Esophagus squamous epithelium (tissue), 4 donors: ENCODE data around the gene FUT9.

Experiments
- CTCF ChIP-seq, 6 experiments: fragments of 450-650 bp in 4 of 6; fragments of 200-600 bp in 2 of 6; sonication (generic) in 2 of 6; IDR thresholded peaks; one replicate each; pipeline ENCODE4 v1.5.1; 2016 to 2019; ENCODE audit warnings: antibody characterized with exemption in 6 of 6, mild to moderate bottlenecking in 4 of 6, moderate library complexity in 4 of 6
- POLR2A ChIP-seq, 4 donors: fragments of 450-650 bp; IDR thresholded peaks; one replicate each; pipeline ENCODE4 v1.6.1; 2017; ENCODE audit warnings: antibody characterized with exemption in 4 of 4, mild to moderate bottlenecking in 4 of 4, moderate library complexity in 3 of 4

DNA sequence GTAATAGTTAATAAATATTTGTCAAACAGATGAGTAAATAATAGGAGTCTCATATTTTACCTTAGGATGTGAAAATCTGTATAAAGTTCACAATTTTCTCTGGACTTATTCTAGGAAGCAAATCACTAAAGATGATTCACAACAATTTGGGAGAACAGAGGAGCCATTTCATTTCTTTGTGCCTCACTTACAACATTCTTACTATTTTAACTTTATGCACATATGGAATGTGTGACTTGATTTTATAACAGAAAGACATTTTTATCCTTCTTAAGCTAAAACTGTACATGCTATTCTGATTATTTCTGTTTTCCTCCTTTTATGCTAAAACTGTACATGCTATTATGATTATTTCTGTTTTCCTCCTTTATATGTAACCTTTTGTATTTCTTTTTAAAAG is 83.3 kb downstream of the FUT9 start:
- no peak for TF ChIP-seq CTCF (IDR thresholded peaks at IDR 0.05)
- no peak for TF ChIP-seq POLR2A (IDR thresholded peaks at IDR 0.05)
